ENCODE measurements around the gene BACH2.

BACH2 gene

DNA sequence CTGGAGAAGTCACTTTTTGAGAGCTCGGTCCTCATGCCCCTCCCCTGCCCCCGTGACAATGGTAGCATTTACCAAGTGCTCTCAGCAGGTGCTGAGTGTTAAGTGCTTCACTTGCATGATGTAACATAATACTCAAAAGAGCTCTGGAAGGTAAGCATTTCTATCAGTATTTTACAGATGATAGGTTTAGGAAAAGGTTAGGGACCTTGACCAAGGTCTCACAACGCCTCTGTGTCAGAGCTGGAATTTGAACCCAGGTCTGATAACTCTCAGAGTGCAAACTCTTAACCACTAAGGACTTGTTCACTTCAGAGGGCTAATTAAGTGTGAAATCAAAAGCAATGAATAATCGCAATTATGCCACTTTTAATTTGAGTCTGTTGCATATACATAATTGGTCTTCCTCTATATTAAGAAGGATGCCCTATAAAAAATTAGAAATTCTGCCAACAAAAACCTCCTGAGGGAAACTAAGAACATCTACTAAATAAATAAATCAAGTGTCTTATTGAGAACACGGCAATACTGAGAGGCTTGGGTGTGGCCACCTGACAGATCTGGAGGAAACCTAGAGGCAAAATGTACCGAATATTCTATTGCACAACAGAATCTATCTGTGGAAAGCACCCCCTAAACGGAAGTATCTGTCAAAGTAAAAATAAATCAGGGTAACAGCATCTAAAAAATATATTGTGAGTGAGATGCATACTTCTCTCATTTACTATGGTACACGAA lies 109.8 kb downstream of the BACH2 start:
- TF ChIP-seq, protein P1, sequence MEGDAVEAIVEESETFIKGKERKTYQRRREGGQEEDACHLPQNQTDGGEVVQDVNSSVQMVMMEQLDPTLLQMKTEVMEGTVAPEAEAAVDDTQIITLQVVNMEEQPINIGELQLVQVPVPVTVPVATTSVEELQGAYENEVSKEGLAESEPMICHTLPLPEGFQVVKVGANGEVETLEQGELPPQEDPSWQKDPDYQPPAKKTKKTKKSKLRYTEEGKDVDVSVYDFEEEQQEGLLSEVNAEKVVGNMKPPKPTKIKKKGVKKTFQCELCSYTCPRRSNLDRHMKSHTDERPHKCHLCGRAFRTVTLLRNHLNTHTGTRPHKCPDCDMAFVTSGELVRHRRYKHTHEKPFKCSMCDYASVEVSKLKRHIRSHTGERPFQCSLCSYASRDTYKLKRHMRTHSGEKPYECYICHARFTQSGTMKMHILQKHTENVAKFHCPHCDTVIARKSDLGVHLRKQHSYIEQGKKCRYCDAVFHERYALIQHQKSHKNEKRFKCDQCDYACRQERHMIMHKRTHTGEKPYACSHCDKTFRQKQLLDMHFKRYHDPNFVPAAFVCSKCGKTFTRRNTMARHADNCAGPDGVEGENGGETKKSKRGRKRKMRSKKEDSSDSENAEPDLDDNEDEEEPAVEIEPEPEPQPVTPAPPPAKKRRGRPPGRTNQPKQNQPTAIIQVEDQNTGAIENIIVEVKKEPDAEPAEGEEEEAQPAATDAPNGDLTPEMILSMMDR (IDR thresholded peaks at IDR 0.05; ENCODE audit: control insufficient read depth, insufficient read depth, low read depth, low read length, missing control alignments) = no peak
- DNase-seq (ENCODE audit: low read depth) = no peak
- no peak overlapping the region for H3K4me3 ChIP-seq (ENCODE audit: control insufficient read depth, low read depth, low read length)

DNA sequence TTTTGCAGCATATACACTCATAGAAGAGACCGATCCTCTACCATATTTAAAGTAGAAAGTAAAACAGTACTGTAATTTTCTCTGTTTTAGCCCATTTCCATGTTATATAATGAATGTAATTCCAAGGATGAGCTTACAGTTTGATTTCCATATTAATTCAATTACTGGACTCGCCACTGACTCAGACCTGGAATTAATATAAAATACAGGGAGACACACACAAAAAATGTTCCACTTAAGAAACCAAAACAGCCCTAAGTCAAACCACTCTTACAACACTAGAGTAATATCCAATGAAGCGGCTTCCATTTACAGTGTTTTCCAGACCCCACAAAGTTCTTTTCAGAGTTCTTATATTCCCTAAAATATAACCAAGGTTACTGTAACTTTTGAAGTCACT lies 110.6 kb downstream of the BACH2 start:
- H3K4me3 ChIP-seq (ENCODE audit: control insufficient read depth, low read depth, low read length) = no peak overlapping the region
- TF ChIP-seq, protein P1 (IDR thresholded peaks at IDR 0.05; ENCODE audit: control insufficient read depth, insufficient read depth, low read depth, low read length, missing control alignments) = no peak
- DNase-seq (ENCODE audit: low read depth) = no peak

DNA sequence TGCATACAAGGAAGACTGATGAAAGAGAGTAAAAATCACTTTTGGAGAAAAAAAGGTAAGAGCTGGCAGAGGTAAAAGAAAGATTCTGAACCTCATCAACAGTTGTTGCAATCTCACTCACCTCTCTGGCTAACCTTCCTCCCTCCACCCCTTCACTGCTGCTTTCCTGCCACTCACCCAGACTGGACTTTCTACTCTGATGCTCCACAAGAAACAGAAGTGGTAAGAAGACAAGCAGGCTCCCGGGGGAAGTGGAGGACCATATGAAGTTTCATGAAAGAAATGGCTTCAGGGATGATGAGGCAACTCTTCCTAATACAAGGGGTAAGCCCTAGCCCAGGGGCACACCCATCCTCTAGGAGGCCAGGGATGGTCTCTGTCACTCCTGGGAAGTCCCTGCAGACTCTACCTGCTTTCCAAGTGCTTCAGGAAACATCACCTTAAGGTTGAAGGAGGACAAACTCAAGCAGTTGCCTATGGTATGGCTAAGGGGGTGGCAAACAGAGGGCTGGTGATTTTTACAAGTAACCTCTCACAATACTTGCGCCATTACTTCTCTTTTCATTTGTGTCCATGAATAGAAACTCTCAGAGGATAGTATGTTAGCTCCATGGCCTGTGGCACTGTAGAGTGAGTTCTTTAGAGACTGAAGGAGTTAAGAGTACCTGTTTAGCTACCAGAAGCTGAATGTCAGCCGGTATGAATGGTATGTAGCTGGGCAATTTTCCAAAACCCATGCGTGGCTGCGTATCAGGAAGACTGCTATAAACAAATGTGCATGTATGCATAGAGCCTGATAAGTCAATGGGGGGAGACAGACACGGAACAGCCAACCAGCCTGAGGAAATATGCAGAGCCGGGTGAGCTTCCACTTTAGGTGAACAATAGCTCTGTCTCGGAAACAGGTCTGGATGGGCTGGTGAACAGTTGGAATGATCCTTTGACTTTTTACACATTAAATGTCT lies 112.0 kb downstream of the BACH2 start:
- H3K4me3 ChIP-seq (ENCODE audit: control insufficient read depth, low read depth, low read length) = no peak overlapping the region
- TF ChIP-seq, protein P1 (IDR thresholded peaks at IDR 0.05; ENCODE audit: control insufficient read depth, insufficient read depth, low read depth, low read length, missing control alignments) = no peak
- no peak for DNase-seq (ENCODE audit: low read depth)

DNA sequence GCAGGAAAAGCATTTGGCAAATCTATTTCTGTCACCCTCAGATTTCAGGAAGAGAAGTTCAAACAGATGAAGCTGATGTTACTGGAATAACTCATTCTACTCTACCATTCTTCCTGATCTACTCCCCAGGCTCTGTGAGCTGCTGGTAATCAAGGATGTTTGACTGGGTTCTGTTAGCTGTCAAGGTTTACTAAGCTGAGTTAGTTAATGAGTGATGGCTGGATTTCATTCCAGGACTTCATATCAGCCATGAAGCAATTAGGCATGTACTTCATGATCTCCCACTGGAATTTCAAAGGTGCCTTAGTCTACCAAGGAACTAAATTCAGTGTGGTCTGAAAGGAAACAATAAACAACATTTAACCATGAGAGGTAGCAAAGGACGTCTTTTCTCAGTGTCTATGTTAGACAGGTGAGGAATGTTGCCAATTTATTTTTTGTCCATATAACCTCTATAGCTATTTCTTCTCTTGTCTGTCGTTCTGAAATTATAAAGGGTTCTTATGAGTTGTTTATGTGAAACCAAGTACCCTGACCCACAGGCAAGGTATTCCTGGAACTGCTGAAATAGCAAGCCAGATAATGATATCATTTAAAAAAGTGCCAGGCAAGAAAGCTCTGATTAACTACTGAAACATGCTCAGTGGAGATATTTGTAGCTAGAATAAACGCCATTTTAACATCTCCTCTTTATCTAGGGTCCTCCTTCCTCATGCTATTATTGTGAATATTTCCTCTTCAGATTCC lies 112.9 kb downstream of the BACH2 start:
- no peak for DNase-seq (ENCODE audit: low read depth)
- H3K4me3 ChIP-seq (ENCODE audit: control insufficient read depth, low read depth, low read length) = no peak overlapping the region
- TF ChIP-seq, protein P1 (IDR thresholded peaks at IDR 0.05; ENCODE audit: control insufficient read depth, insufficient read depth, low read depth, low read length, missing control alignments) = no peak

DNA sequence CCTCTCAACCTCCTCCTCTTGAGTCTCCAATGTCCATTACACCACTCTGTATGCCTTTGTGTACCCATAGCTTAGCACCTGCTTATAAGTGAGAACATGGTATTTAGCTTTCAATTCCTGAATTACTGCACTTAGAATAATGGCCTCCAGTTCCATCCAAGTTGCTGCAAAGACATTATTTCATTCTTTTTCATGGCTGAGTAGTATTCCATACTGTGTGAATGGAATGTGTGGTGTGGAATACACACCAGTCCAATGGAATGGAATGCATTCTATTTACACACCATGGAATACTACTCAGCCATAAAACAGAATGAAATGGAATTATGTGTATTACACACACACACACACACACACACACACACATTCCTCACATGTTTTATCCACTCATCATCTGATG lies 116.1 kb downstream of the BACH2 start:
- H3K4me3 ChIP-seq (ENCODE audit: control insufficient read depth, low read depth, low read length) = no peak overlapping the region
- TF ChIP-seq, protein P1 (IDR thresholded peaks at IDR 0.05; ENCODE audit: control insufficient read depth, insufficient read depth, low read depth, low read length, missing control alignments) = no peak
- no peak for DNase-seq (ENCODE audit: low read depth)

All from AG09309 (cell line).